ENCODE results near the gene MAD1L1. TPM values are rescaled to one million over a fixed set of nuclear protein-coding genes. Genes with fewer than 3 reads are reported as not detected.
A peak's percentile ranks its signal among the peaks of the same experiment; 100 is the strongest.

Gene MAD1L1
- polyA plus RNA-seq, 6 donors from 2014 or later = 109 to 209 (median 158) TPM

DNA sequence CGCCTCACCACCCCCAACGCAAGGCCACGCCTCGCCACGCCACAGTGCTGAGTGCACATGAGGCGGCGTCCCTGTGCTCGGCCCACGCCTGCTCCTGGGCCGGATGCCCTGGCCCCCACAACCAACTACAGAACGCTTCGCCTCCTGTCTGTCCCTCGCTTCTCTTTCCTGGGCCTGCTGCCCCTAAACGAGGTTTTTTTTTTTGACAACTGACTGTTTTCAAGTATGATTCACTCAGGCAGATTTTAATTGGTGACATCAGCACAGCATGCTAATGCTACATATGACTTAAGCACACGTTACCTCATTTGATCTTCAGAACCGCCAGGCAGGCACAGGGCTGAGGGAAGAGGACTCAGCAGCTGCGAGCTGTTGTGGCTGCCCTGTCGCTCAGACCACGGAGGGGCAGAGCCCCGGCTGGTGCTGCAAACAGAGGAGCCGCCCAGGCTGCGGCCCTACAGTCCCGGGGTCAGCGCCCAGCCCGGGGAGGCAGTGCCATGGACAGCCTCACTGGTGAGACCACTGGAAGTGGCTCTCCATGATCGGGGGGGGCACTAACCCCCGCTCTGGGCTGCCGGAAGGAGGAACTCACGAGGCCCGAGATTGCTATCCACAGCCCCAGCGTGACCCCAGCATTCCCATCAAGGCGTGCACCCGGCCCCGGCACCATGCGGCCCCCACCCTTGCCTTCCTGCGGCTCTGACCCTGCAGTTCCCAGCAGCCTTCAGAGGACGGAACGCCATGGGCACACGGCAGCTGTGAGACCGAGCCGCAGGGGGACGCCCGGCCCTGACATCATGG lies 212.8 kb downstream of the MAD1L1 start:
- DNase-seq (peak; percentile 85), ATAC-seq (ENCODE audit: low read depth in 2 of 2) (peak; percentile 85 to 86)
- peak overlapping the region; percentile 93 to 100 (median 97) for H3K27ac Mint-ChIP-seq
- H3K9me3 Mint-ChIP-seq = peaks cover 3 to 11% (median 8%) of the 10 kb centered on the region in 7 donors
- H3K4me3 Mint-ChIP-seq = peak overlapping the region; percentile 72 to 94 (median 86)
- H3K36me3 Mint-ChIP-seq = peaks cover 0 to 10% of the 10 kb centered on the region in 2 donors
- no peaks in the 10 kb centered on the region for H3K27me3 Mint-ChIP-seq
- peaks cover 46 to 59% (median 48%) of the 10 kb centered on the region in 3 donors for H3K4me1 Mint-ChIP-seq

DNA sequence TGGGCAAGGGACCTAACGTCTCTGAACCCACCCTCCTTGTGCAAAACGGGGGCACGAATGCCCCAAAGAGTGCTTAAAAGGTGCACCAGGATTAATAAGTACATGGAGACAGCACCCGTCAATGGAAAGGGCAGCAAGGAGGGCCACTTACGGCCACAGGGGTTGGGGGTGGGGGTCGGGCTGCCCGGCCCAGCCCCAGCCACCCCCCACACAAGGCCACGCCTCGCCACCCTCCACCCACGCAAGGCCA lies 213.4 kb downstream of the MAD1L1 start:
- peaks cover 0 to 4% of the 10 kb centered on the region in 2 donors for H3K36me3 Mint-ChIP-seq
- peaks cover under 1 to 6% (median 4%) of the 10 kb centered on the region in 7 donors for H3K9me3 Mint-ChIP-seq
- ATAC-seq (ENCODE audit: low read depth in 2 of 2) = peak in 1 of 2 donors; percentile 5
- peaks cover 44 to 55% (median 44%) of the 10 kb centered on the region in 3 donors for H3K4me1 Mint-ChIP-seq
- H3K4me3 Mint-ChIP-seq = peak overlapping the region; percentile 72 to 94 (median 84)
- no peak for DNase-seq
- no peaks in the 10 kb centered on the region for H3K27me3 Mint-ChIP-seq
- H3K27ac Mint-ChIP-seq = peak overlapping the region; percentile 93 to 100 (median 97)

DNA sequence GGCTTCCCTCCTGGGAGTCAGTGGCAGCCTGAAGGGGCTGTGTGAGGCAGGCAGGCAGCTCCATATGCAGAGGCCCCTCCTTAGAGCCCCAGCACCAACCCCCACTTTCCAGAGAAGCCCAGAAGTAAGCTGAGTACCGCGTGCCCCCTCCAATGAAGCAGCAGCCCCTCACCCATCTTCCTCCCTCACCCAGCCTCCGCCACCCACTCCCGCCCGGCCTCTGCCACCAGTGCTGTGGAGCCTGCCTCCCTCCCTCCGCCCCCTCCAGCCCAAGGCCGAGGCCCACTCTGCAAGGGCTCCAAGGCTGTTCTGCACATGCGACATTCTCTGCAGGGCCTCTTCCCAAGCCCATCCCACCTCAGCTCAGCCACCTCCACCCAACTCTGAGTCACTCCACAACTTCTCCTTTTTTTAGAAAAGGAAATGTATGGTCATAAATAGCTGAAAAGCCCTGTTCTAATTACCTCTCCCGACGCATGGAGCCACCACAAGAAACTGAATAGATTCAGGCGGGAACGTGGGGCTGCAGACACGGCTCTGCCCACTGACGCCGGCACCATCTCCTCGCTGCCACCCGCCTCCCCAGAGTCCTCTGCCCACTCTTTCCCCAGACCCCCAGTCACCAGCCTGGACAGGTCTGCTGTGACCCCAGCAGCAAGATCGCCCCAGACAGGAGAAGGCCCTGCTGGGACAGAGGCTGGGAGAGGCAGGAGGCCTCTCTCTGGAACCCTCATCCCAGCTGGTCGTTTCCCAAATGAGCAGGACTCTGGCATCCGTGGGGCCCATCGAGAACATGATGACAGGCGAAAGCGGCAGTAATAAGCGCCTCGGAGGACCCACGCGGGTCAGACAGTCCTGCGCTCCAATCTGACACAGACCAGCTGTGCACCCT lies 213.9 kb downstream of the MAD1L1 start:
- Mint-ChIP-seq H3K9me3 (no peaks in the 10 kb centered on the region), H3K4me3 (peak overlapping the region; percentile 72 to 94 (median 84)), H3K27ac (peak overlapping the region; percentile 92 to 98 (median 96)), H3K27me3 (no peaks in the 10 kb centered on the region), H3K4me1 (peaks cover 39 to 50% (median 39%) of the 10 kb centered on the region in 3 donors), H3K36me3 (no peaks in the 10 kb centered on the region)
- DNase-seq (peak; percentile 50), ATAC-seq (ENCODE audit: low read depth in 2 of 2) (peak; percentile 27 to 29)

DNA sequence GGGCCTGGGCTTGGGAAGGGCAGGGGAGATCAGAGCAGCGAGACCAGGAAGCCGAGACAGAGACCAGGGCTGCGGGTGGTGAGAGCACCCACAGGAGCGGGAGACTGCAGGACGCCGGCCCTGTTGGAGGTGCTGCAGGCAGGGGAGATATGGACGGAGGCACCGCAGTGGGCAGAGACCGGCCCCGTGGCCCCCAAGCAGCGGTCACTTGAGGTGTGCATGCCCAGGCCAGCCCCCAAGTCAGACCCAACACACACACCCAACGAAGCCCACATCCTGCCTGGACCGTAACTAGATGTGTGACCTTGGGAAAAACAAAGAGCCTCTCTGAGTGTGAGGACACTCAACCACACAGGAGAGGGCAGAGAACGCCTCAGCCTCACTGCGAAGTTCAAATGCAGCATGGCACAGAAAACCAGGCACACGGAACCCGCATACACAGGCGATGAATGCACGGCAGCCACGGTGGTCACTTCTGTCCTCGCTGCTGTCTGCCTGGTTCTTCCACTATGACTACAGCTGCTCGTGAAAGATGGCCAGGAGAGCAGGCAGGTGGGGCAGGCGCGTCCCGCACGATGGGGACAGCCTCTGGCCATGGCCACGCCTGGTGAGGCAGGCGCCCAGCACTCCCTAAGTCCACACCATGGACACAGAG lies 214.7 kb downstream of the MAD1L1 start:
- no peaks in the 10 kb centered on the region for H3K27me3 Mint-ChIP-seq
- H3K4me1 Mint-ChIP-seq = peaks cover 39 to 55% (median 42%) of the 10 kb centered on the region in 3 donors
- ATAC-seq (ENCODE audit: low read depth in 2 of 2) (no peak), DNase-seq (no peak)
- H3K36me3 Mint-ChIP-seq = peaks cover 6 to 7% of the 10 kb centered on the region in 2 donors
- H3K4me3 Mint-ChIP-seq = peak overlapping the region in 7 of 8 donors; percentile 15 to 94 (median 81)
- no peaks in the 10 kb centered on the region for H3K9me3 Mint-ChIP-seq
- H3K27ac Mint-ChIP-seq = peak overlapping the region; percentile 82 to 98 (median 94)

DNA sequence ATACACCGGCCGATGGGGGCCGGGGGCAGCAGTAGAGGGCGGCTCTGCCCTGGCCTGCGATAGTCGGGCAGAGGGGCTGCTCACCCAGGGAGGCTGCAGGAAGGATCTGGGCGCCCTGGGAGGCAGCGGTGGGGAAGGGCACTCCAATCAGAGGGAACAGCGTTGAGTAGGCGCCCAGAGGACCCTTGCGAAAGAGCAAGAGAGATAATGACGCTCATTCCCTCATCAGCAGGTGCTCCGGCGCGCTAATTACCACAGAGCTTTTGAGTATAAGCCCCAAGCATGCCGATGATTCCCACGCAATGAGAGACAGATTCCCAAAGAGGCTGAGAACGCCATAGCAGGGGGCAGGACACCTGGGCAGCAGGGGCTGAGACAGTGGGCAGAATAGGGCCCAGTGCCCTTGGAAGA lies 215.3 kb downstream of the MAD1L1 start:
- Mint-ChIP-seq H3K27me3 (no peaks in the 10 kb centered on the region), H3K27ac (peak overlapping the region in 5 of 6 donors; percentile 88 to 98 (median 93)), H3K4me3 (peak overlapping the region in 5 of 8 donors; percentile 23 to 78 (median 66)), H3K36me3 (peaks cover 8 to 13% of the 10 kb centered on the region in 2 donors), H3K4me1 (peaks cover 42 to 60% (median 42%) of the 10 kb centered on the region in 3 donors), H3K9me3 (no peaks in the 10 kb centered on the region)
- DNase-seq (no peak), ATAC-seq (ENCODE audit: low read depth in 2 of 2) (no peak)

DNA sequence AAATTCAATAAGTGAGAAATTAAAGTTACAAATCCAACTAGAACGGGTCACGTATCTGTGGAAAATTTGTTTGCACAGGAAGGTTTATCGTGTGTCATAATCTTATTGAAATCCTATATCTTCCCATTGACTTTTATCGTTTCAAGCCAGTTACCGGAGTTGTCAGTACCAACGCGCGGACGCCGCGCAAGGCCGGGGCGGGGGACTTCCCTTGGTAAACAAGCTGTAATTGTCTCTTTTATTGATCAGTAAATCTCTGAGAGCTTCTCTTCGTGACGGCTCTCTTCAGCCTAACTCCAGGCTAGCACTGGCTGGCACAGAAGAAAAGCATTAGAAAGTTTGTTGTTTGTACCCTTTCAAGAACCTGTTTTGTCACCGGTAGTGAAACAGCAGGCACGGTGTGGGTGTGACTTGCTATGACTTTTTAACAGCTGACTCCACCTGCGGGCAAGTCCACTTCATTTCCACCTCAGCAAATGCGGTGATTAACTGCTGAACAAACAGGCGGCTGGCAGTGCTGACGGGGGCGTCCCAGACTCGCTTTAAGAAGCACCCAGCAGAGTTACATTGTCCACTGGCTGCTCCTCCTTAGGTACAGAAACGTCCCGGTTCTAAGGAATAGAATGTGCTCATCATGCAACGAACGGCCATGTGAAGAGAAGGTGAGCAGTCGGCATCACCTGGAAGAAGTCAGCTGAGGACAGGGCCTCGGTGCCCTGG lies 215.8 kb downstream of the MAD1L1 start:
- Mint-ChIP-seq H3K4me3 (peak overlapping the region in 1 of 8 donors; percentile 23), H3K36me3 (peaks cover 8 to 14% of the 10 kb centered on the region in 2 donors), H3K27ac (peak overlapping the region in 5 of 6 donors; percentile 11 to 98 (median 82)), H3K4me1 (peaks cover 43 to 65% (median 45%) of the 10 kb centered on the region in 3 donors), H3K27me3 (no peaks in the 10 kb centered on the region), H3K9me3 (no peaks in the 10 kb centered on the region)
- ATAC-seq (ENCODE audit: low read depth in 2 of 2) (no peak), DNase-seq (no peak)

DNA sequence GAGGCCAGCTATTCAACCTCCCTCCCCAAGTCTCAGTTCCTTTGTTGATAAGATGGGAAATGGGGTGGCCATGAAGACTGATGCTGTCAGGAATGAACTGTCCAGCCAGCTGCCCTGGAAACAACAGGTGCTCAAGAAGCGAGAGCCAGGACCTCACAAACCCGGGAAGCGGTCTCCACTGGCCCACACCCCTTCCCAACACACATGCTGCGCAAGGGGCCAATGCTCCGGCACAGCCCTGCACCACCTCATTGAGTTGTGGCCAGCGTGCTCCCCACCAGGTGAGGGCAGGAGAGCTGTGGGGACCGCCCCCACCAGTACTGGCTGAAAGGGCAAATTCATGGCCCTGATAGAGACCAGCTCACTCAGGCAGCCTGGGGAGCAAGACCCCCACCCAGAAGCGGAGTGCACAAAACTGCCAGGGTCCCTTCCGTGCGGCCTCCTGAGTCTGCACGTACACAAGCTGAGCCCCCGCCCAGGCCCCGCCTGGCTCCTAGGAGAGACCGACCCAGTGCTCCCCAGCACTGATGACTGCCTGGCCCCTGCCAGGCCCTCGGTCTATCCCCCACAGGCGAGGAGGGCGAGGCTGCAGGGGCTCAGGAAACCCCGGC lies 216.6 kb downstream of the MAD1L1 start:
- Mint-ChIP-seq H3K4me3 (peak overlapping the region in 1 of 8 donors; percentile 2), H3K27me3 (no peaks in the 10 kb centered on the region), H3K4me1 (peaks cover 37 to 58% (median 39%) of the 10 kb centered on the region in 3 donors), H3K36me3 (peaks cover 8 to 14% of the 10 kb centered on the region in 2 donors), H3K27ac (peak overlapping the region in 4 of 6 donors; percentile 70 to 93 (median 76)), H3K9me3 (no peaks in the 10 kb centered on the region)
- ATAC-seq (ENCODE audit: low read depth in 2 of 2) = no peak
- no peak for DNase-seq

DNA sequence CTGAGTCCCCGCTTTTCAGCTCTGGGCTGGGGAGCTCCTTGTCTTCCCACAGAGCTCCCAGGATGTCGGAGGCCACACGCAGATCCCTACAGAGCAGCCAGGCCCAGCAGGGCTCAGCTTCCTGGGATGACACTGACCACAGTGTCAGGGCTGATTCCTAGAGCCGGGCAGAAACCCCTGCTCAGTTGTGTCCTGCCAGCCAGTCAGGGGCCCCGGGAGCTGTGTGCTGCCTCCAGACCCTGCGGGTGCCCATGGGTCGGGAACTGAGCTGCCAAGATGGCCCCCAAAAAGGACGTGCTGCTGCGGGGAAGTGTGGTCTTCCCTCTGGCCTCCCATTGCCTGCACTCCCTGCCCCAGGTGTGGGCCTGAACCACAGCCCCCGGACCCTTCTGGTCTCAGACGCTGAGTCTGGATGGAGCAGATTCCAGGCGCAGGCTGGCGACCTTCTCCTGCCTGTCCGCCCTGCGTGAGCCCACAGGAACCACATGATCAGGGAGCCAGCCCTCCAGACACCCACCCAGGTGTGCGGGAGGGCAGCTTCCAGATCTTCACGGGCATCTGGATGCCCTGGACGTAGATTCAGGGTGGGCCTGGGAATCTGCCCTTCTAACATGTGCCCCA lies 217.4 kb downstream of the MAD1L1 start:
- no peak overlapping the region for H3K4me3 Mint-ChIP-seq
- ATAC-seq (ENCODE audit: low read depth in 2 of 2) (no peak), DNase-seq (no peak)

DNA sequence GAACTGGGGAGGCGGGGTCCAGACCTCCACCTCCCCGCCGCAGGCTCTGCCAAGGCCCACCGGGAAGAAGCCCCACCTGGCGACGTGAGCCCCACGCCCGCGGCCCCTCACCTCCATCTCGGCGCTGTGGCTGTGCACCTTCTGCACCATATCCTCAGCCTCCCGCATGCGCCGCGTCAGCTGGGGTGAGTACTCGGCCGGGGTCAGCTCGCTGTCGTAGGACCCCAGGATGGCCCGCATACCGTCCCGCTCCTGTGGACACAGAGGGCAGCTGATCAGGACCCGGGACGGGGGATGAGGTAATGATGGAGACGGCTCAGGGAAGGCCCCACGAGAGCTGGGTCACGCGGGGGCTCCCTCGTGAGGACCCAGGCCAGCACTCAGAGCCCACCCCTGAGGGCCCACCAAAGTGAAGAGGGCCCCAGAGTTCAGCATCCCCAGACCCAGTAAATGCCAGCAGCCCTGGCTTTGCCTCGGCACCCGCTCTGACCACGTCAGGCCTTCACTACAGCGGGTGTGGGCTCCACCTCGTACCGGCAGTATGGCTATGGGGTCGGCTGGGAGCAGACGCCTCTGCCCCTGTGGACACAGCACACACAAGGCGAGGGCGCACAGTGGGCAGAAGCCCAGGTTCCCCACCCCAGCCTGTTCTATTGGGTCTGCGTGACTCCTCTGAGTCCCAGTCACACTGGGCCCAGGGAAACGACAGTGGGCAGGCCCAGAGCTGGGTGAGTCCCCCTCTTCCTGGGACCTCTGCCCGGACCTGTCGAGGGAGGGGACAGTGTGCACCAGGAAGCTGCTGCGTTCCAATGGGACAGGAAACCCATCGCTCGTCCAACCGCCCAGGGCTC lies 218.1 kb downstream of the MAD1L1 start:
- Mint-ChIP-seq H3K4me3 (no peak overlapping the region), H3K9me3 (no peaks in the 10 kb centered on the region), H3K4me1 (peaks cover 24 to 49% (median 29%) of the 10 kb centered on the region in 3 donors), H3K27ac (peak overlapping the region in 1 of 6 donors; percentile 34), H3K36me3 (peaks cover 8 to 14% of the 10 kb centered on the region in 2 donors), H3K27me3 (no peaks in the 10 kb centered on the region)
- ATAC-seq (ENCODE audit: low read depth in 2 of 2) = no peak
- DNase-seq = no peak

More for the DNA sequence above, 217.4 kb downstream of the MAD1L1 start:
- peak overlapping the region in 3 of 6 donors; percentile 71 to 93 (median 77) for H3K27ac Mint-ChIP-seq
- H3K36me3 Mint-ChIP-seq = peaks cover 8 to 14% of the 10 kb centered on the region in 2 donors
- peaks cover 32 to 51% (median 34%) of the 10 kb centered on the region in 3 donors for H3K4me1 Mint-ChIP-seq
- H3K9me3 Mint-ChIP-seq = no peaks in the 10 kb centered on the region
- H3K27me3 Mint-ChIP-seq = no peaks in the 10 kb centered on the region

DNA sequence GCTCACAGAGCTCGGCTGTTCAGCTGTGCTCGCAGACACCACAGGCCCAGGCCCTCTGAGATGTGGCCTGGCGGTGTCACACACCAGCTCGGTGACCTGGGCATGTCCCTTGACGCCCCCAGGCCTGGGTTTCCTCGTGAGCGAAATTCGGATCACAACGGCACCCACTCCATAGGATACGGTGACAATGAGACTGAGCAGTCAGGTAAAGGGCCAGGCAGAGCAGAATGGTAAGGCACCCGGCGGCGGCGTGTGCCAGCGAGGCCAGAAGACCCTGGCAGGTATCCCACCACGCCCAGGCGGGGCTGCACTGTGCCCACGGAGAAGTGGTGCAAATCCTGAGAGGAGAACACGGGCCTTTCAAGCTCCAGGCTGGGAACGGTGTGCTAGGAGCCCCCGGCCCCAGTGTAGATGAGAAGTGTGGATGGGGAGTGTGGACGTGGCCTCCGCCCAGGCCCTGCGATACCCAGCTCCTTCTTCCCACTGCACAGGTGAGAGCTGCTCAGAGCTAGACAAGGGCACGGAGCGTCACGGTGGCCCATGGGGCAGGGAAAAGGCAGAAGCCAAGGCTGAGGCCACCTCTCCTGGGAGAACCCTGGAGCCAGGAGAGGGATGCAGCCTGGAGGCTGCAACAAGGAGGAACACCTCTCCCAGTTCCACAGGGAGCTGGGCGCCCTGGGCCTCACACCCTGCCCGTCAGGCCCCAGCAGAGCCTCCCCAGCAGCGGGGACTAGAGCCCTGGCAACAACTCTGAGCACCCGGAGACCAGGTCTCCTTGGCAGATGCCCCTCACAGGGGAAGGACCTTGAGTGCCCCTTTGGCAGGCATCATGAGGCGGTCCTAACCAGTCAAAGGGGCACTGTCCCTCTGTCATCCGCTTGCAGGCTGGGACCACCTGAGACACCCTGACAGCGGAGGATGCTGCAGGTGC lies 219.1 kb downstream of the MAD1L1 start:
- peak overlapping the region in 3 of 6 donors; percentile 34 to 85 (median 42) for H3K27ac Mint-ChIP-seq
- DNase-seq (no peak), ATAC-seq (ENCODE audit: low read depth in 2 of 2) (no peak)
- H3K27me3 Mint-ChIP-seq = no peaks in the 10 kb centered on the region
- no peak overlapping the region for H3K4me3 Mint-ChIP-seq
- no peaks in the 10 kb centered on the region for H3K9me3 Mint-ChIP-seq
- peaks cover 8 to 14% of the 10 kb centered on the region in 2 donors for H3K36me3 Mint-ChIP-seq
- peaks cover 15 to 39% (median 20%) of the 10 kb centered on the region in 3 donors for H3K4me1 Mint-ChIP-seq

All from naive B cell (primary cell).